GM12801 (cell line): ENCODE measurements around the gene GSTCD.

Experiments used
- TF ChIP-seq, protein P1 (sequence below): IDR thresholded peaks from one replicate; pipeline ENCODE4 v1.5.1; 2011; ENCODE audit warnings: control low read depth; ENCODE audit not compliant: insufficient read length; ENCODE audit errors: extremely low read depth

Gene GSTCD

DNA sequence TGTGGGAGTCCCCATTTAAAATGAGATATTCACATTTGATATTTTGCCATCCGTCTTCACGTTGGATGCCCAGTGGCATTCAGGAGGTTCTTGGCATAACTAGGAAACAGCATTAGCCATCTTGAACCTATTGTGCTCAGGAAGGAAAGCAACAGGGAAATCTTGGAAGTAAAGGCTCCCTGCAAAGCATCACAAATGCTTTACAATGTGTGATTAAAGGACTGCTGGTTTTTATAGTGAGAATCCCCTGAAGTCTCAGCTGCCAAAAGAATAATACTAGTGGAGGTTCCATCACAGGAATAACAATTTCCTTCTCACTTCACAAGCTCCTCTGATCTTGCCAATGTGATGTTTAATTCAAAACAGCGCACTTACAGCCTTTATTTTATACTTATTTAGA, 137.0 kb downstream of the GSTCD start:
- TF ChIP-seq, protein P1, sequence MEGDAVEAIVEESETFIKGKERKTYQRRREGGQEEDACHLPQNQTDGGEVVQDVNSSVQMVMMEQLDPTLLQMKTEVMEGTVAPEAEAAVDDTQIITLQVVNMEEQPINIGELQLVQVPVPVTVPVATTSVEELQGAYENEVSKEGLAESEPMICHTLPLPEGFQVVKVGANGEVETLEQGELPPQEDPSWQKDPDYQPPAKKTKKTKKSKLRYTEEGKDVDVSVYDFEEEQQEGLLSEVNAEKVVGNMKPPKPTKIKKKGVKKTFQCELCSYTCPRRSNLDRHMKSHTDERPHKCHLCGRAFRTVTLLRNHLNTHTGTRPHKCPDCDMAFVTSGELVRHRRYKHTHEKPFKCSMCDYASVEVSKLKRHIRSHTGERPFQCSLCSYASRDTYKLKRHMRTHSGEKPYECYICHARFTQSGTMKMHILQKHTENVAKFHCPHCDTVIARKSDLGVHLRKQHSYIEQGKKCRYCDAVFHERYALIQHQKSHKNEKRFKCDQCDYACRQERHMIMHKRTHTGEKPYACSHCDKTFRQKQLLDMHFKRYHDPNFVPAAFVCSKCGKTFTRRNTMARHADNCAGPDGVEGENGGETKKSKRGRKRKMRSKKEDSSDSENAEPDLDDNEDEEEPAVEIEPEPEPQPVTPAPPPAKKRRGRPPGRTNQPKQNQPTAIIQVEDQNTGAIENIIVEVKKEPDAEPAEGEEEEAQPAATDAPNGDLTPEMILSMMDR = no peak

DNA sequence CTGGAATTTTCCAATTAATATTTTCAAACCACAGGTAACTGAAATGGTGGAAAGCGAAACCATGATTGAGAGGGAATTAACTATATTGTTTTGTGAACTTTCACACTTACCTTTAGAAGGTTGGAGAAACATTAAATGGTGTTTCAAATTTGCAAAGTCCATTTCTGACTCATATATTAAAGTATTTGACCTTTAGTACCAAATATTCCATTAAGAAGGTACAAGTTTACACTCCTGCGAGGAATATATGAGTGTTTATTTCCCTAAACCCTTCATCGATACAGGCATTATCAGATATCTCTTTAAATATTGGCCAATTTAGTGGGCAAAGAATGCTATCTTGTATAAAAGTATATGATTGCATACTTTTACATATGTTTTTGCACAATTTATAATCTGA, 142.6 kb downstream of the GSTCD start:
- TF ChIP-seq, protein P1 = no peak

DNA sequence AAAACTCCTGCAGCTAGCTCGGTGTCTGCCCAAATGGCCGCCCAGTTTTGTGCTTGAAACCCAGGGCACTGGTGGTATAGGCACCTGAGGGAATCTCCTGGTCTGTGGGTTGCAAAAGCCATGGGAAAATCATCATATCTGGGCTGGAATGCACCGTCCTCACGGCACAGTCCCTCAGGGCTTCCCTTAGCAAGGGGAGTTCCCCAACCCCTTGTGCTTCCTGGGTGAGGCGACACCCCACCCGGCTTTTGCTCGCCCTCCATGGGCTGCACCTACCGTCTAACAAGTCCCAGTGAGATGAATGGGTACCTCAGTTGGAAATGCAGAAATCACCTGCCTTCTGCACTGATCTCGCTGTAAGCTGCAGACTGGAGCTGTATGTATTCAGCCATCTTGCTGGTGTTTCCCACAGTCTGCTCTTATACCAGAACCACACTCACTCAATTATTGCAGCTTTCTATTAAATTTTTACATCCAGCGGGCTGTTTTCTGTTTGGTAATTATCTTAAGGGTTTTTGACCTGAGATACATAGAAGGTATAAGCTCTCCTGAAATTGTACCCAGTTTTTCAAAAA, 150.0 kb downstream of the GSTCD start:
- TF ChIP-seq, protein P1 = no peak

DNA sequence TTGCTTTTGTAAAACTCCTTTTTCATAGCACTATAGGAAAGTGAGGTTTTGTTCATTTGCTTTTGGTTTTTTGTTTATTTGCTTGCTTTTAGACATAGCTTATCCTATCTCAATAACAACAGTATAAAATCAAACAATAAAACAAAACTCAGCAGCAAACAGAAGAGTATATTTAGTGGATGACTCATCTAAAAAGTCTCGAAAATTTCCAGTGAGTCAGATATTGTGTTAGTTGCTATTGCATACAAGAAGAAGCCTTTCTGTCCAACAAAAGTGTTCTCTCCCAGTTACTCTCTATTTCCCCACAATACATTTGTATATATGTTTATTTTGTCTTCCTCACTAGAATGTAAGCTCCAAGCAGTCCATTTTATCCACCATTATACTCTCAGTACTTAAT, 150.6 kb downstream of the GSTCD start:
- TF ChIP-seq, protein P1 = no peak

DNA sequence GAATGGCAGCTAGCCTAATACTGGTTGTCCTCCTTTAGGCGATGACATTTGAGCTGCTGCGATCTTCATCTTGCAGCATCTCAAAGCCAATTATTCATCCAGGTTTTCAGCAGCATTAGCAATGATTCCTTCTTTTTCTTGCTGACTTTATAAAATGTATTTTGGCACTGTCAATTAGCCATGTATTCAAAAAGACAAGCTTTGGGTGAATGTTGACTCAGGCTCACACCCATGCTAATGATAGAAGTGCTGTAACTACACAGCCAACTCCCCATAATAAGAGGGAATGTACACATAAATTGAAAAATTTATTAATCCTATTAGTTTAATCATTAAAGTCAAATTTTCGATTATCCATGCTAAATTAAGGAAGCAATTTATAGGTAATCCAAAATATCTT, 162.4 kb downstream of the GSTCD start:
- TF ChIP-seq, protein P1 = no peak

DNA sequence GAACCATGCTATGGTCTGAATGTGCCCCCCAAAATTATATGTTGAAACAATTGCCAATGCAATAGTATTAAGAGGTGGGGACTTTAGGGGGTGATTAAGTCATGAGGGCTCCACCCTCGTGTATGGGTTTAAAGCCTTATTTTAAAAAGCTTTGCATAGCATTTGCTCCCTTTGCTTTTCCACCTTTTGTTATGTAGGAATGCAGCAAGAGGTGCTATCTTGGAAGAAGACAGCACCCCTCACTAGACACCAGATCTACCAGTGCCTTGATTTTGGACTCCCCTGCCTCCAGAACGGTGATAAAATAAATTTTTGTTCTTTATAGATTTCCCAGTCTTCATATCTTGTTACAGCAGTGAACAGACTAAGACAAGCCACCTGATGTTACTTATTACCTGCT, 163.4 kb downstream of the GSTCD start:
- TF ChIP-seq, protein P1 = no peak

DNA sequence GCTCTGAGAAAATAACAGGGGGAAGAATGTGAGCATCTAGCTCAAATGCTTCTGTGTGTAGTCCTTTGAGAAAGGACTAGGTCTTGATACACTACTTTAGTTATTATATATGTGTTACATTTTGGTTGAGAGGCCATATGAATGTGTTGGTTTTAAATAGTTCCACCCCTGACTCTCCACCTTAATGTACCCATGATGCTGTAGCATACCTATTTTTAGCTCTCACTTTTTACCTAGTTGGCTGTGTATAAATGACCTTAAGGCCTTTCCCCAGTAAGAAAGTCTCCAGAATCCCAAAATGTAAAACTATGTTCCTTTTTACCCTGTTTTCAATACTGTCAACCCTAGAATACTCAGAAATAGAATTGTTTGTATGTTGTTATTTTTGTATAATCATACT, 166.6 kb downstream of the GSTCD start:
- TF ChIP-seq, protein P1 = no peak
